ENCODE results near the gene SPSB3.
"Not testable (repeated sequence)": the region's sequence is repeated elsewhere in the genome, so short reads cannot be mapped to it uniquely, and the experiment has no call there.

GRCh38 chr16:1799263-1799662, 16.9 kb upstream of the SPSB3 start:
- TF ChIP-seq CTCF, POLR2A (IDR thresholded peaks at IDR 0.05): not testable (repeated sequence)

Measured in Peyer's patch (tissue), 4 donors.